HL-60 (cell line): ENCODE measurements around the gene FOXF2.

Experiments used
- GABPA ChIP-seq: IDR thresholded peaks from 2 replicates; pipeline ENCODE4 v1.6.1; 2012; ENCODE audit warnings: low read depth
- POLR2AphosphoS5 ChIP-seq: IDR thresholded peaks from 2 replicates; pipeline ENCODE4 v1.6.1; 2012; ENCODE audit warnings: low read depth
- TF ChIP-seq, protein P1 (sequence below): IDR thresholded peaks from 2 replicates; pipeline ENCODE4 v1.6.1; 2012; ENCODE audit warnings: low read depth; ENCODE audit not compliant: insufficient replicate concordance
- TF ChIP-seq, protein P2 (sequence below): IDR thresholded peaks from one replicate; pipeline ENCODE4 v1.5.1; 2011; ENCODE audit warnings: low read length, control low read depth, inconsistent platforms; ENCODE audit not compliant: insufficient read depth

- TF ChIP-seq, protein P1, sequence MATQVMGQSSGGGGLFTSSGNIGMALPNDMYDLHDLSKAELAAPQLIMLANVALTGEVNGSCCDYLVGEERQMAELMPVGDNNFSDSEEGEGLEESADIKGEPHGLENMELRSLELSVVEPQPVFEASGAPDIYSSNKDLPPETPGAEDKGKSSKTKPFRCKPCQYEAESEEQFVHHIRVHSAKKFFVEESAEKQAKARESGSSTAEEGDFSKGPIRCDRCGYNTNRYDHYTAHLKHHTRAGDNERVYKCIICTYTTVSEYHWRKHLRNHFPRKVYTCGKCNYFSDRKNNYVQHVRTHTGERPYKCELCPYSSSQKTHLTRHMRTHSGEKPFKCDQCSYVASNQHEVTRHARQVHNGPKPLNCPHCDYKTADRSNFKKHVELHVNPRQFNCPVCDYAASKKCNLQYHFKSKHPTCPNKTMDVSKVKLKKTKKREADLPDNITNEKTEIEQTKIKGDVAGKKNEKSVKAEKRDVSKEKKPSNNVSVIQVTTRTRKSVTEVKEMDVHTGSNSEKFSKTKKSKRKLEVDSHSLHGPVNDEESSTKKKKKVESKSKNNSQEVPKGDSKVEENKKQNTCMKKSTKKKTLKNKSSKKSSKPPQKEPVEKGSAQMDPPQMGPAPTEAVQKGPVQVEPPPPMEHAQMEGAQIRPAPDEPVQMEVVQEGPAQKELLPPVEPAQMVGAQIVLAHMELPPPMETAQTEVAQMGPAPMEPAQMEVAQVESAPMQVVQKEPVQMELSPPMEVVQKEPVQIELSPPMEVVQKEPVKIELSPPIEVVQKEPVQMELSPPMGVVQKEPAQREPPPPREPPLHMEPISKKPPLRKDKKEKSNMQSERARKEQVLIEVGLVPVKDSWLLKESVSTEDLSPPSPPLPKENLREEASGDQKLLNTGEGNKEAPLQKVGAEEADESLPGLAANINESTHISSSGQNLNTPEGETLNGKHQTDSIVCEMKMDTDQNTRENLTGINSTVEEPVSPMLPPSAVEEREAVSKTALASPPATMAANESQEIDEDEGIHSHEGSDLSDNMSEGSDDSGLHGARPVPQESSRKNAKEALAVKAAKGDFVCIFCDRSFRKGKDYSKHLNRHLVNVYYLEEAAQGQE, result no peak
- TF ChIP-seq, protein P2, sequence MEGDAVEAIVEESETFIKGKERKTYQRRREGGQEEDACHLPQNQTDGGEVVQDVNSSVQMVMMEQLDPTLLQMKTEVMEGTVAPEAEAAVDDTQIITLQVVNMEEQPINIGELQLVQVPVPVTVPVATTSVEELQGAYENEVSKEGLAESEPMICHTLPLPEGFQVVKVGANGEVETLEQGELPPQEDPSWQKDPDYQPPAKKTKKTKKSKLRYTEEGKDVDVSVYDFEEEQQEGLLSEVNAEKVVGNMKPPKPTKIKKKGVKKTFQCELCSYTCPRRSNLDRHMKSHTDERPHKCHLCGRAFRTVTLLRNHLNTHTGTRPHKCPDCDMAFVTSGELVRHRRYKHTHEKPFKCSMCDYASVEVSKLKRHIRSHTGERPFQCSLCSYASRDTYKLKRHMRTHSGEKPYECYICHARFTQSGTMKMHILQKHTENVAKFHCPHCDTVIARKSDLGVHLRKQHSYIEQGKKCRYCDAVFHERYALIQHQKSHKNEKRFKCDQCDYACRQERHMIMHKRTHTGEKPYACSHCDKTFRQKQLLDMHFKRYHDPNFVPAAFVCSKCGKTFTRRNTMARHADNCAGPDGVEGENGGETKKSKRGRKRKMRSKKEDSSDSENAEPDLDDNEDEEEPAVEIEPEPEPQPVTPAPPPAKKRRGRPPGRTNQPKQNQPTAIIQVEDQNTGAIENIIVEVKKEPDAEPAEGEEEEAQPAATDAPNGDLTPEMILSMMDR, result no peak
- TF ChIP-seq POLR2AphosphoS5 (no peak), GABPA (no peak)
Measured at GRCh38 chr6:1368940-1369339, 20.4 kb upstream of the FOXF2 start.
